Ishikawa (cell line): ENCODE data around the gene CFAP61.

ENCODE experiments used
- CEBPB ChIP-seq: IDR thresholded peaks from 2 replicates; pipeline ENCODE4 v1.6.1; 2012
- CREB1 ChIP-seq: IDR thresholded peaks from 2 replicates; pipeline ENCODE4 v1.6.1; 2012; ENCODE audit warnings: low read depth
- EGR1 ChIP-seq: IDR thresholded peaks from 2 replicates; pipeline ENCODE4 v1.6.1; 2012
- EP300 ChIP-seq: IDR thresholded peaks from 2 replicates; pipeline ENCODE4 v1.6.1; 2012; ENCODE audit warnings: borderline replicate concordance
- FOXM1 ChIP-seq: IDR thresholded peaks from 2 replicates; pipeline ENCODE4 v1.6.1; 2012; ENCODE audit warnings: low read depth, borderline replicate concordance
- MAX ChIP-seq: IDR thresholded peaks from 2 replicates; pipeline ENCODE4 v1.6.1; 2012
- NFIC ChIP-seq: IDR thresholded peaks from 2 replicates; pipeline ENCODE4 v1.6.1; 2012
- REST ChIP-seq: IDR thresholded peaks from 2 replicates; pipeline ENCODE4 v1.6.1; 2012; ENCODE audit warnings: low read depth, mild to moderate bottlenecking
- TAF1 ChIP-seq: IDR thresholded peaks from 2 replicates; pipeline ENCODE4 v1.6.1; 2012; ENCODE audit warnings: low read depth, mild to moderate bottlenecking
- TCF12 ChIP-seq: IDR thresholded peaks from 2 replicates; pipeline ENCODE4 v1.6.1; 2012; ENCODE audit warnings: low read depth
- TEAD4 ChIP-seq: IDR thresholded peaks from 2 replicates; pipeline ENCODE4 v1.6.1; 2012
- USF1 ChIP-seq: IDR thresholded peaks from 2 replicates; pipeline ENCODE4 v1.6.1; 2012
- YY1 ChIP-seq: IDR thresholded peaks from 2 replicates; pipeline ENCODE4 v1.6.1; 2012; ENCODE audit warnings: low read depth
- ZBTB7A ChIP-seq: IDR thresholded peaks from 2 replicates; pipeline ENCODE4 v1.6.1; 2012; ENCODE audit warnings: low read depth

GRCh38 chr20:20322912-20323311 lies 270.6 kb downstream of the CFAP61 start:
- TF ChIP-seq YY1 (no peak), ZBTB7A (no peak), TAF1 (no peak), NFIC (no peak), CREB1 (no peak), EP300 (no peak), FOXM1 (no peak), TEAD4 (no peak), REST (no peak), USF1 (no peak), MAX (no peak), EGR1 (no peak), CEBPB (no peak), TCF12 (no peak)
